GM23248 (cell line): Measurements from ENCODE around the gene BCAP29. TPM values are rescaled to one million over a fixed set of nuclear protein-coding genes. Genes with fewer than 3 reads are reported as not detected.
A peak's percentile ranks its signal among the peaks of the same experiment; 100 is the strongest.
"Not testable (repeated sequence)": the region's sequence is repeated elsewhere in the genome, so short reads cannot be mapped to it uniquely, and the experiment has no call there.

ENCODE experiments used
- DNase-seq: peaks from one replicate; pipeline ENCODE4 v3.0.0-alpha.2; 2015
- H2AFZ ChIP-seq: fragments of 200-600 bp; sonication (generic); 2 replicates; pipeline ENCODE4 v1.6.1; 2016; ENCODE audit warnings: antibody characterized with exemption
- H3F3A ChIP-seq: fragments of 200-600 bp; sonication (generic); 2 replicates; pipeline ENCODE4 v1.6.1; 2016; ENCODE audit warnings: mild to moderate bottlenecking, antibody characterized with exemption, mixed run types; ENCODE audit not compliant: insufficient read depth
- H3K27ac ChIP-seq: fragments of 200-600 bp; sonication (generic); 2 replicates; pipeline ENCODE4 v1.5.1; 2016; ENCODE audit warnings: mild to moderate bottlenecking
- H3K27me3 ChIP-seq: fragments of 200-600 bp; sonication (generic); replicated peaks from 2 replicates; pipeline ENCODE4 v1.6.1; 2016; ENCODE audit warnings: mild to moderate bottlenecking; ENCODE audit not compliant: insufficient read depth
- H3K36me3 ChIP-seq: fragments of 200-600 bp; sonication (generic); 2 replicates; pipeline ENCODE4 v1.6.1; 2016; ENCODE audit warnings: low read depth, mild to moderate bottlenecking
- H3K4me1 ChIP-seq: fragments of 200-600 bp; sonication (generic); 2 replicates; pipeline ENCODE4 v1.6.1; 2016; ENCODE audit warnings: mild to moderate bottlenecking; ENCODE audit not compliant: insufficient read depth
- H3K4me2 ChIP-seq: fragments of 200-600 bp; sonication (generic); one replicate; pipeline ENCODE4 v1.6.1; 2016; ENCODE audit warnings: mild to moderate bottlenecking; ENCODE audit not compliant: unreplicated experiment
- H3K4me3 ChIP-seq: fragments of 200-600 bp; sonication (generic); 2 replicates; pipeline ENCODE4 v1.5.1; 2016; ENCODE audit warnings: mild to moderate bottlenecking
- H3K79me2 ChIP-seq: fragments of 200-600 bp; sonication (generic); 2 replicates; pipeline ENCODE4 v1.6.1; 2016; ENCODE audit warnings: mild to moderate bottlenecking; ENCODE audit not compliant: insufficient read depth
- H3K9ac ChIP-seq: fragments of 200-600 bp; sonication (generic); 2 replicates; pipeline ENCODE4 v1.6.1; 2016; ENCODE audit warnings: mild to moderate bottlenecking
- H3K9me2 ChIP-seq: fragments of 200-600 bp; sonication (generic); 2 replicates; pipeline ENCODE4 v1.6.1; 2016; ENCODE audit warnings: mixed run types, mild to moderate bottlenecking, moderate library complexity; ENCODE audit not compliant: insufficient read depth
- H3K9me3 ChIP-seq: fragments of 200-600 bp; sonication (generic); one replicate; pipeline ENCODE4 v1.6.1; 2017; ENCODE audit warnings: low read depth
- H4K20me1 ChIP-seq: fragments of 200-600 bp; sonication (generic); 2 replicates; pipeline ENCODE4 v1.6.0; 2016; ENCODE audit not compliant: insufficient read depth
- EZH2 ChIP-seq: fragments of 200-600 bp; sonication (generic); IDR thresholded peaks from 2 replicates; pipeline ENCODE4 v1.6.1; 2018; ENCODE audit warnings: antibody characterized with exemption, mild to moderate bottlenecking; ENCODE audit not compliant: insufficient read depth, poor library complexity, severe bottlenecking
- EZH2phosphoT487 ChIP-seq: fragments of 200-600 bp; sonication (generic); IDR thresholded peaks from 2 replicates; pipeline ENCODE4 v1.6.1; 2018; ENCODE audit warnings: antibody characterized with exemption, moderate library complexity, mild to moderate bottlenecking, low read depth; ENCODE audit not compliant: insufficient read depth
- WGBS, 2 experiments: methylation state at CpG; one replicate each; pipeline ENCODE4 v1.1.6; 2015 to 2017; ENCODE audit warnings: low lambda C conversion rate in 2 of 2, low coverage in 1 of 2; ENCODE audit errors: missing lambda C conversion rate in 2 of 2; 5-methylcytosine and 5-hydroxymethylcytosine counted together
- in situ Hi-C: fragments of 300-500 bp; cut with MboI; formaldehyde crosslinking; loops from 2 replicates; pipeline ENCODE4 v1.15.0; 2020
- polyA plus RNA-seq: library from polyadenylated mRNA; unstranded; fragments of >200 nt; fragmentation: Nextera tagmentation; extraction: Ambion mirVana; gene quantifications from 2 replicates; pipeline ENCODE4 v1.2.1, GENCODE V29; 2016
- total RNA-seq: library from RNA; depleted of rRNA; stranded (reverse); fragments of >200 nt; shearing (Covaris generic); gene quantifications from 2 replicates; pipeline ENCODE4 v1.2.3, GENCODE V29; 2014

The BCAP29 gene
- total and polyA plus RNA-seq, 2 experiments from 2014 or later, result 106 to 138 TPM

- in situ Hi-C loops, result no loop called here
- H3F3A ChIP-seq, result peaks cover 1% of the 10 kb centered on the region
- no peaks in the 10 kb centered on the region for H4K20me1 ChIP-seq
- no peak overlapping the region for H3K4me2 ChIP-seq
- H3K27ac ChIP-seq, result no peak overlapping the region
- H3K36me3 ChIP-seq, result no peaks in the 10 kb centered on the region
- no peaks in the 10 kb centered on the region for H3K27me3 ChIP-seq
- no peaks in the 10 kb centered on the region for H3K9me3 ChIP-seq
- 91 to 100% methylated on average over 1 of the region's 1 CpG for WGBS, 2 experiments
- peaks cover 10% of the 10 kb centered on the region for H3K4me1 ChIP-seq
- no peaks in the 10 kb centered on the region for H3K9me2 ChIP-seq
- H2AFZ ChIP-seq, result no peak overlapping the region
- H3K79me2 ChIP-seq, result no peaks in the 10 kb centered on the region
- H3K9ac ChIP-seq, result no peak overlapping the region
- no peak for DNase-seq
- TF ChIP-seq EZH2phosphoT487, result no peak
- no peak for TF ChIP-seq EZH2
- no peak overlapping the region for H3K4me3 ChIP-seq
These were observed 58.5 kb downstream of the BCAP29 start for GRCh38 chr7:107638594-107638993.

DNA sequence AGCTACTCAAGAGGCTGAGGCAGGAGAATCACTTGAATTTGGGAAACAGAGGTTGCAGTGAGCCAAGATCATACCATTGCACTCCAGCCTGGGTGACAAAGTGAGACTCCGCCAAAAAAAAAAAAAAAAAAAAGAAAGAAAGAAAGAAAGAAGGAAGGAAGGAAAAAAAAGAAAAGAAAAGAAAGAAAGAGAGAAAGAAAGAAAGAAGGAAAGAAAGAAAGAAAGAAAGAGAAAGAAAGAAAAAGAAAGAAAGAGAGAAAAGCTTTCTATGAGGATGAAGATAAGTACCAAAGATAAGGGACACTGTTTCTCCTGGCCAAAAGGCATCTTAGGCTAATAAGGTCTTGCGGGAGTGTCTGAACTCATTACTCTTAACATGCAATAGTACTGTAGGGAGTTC is 59.0 kb downstream of the BCAP29 start:
- H3K36me3 ChIP-seq, H3K4me2 ChIP-seq, H4K20me1 ChIP-seq, H3F3A ChIP-seq, H3K79me2 ChIP-seq, H3K9me2 ChIP-seq, H3K9ac ChIP-seq, H2AFZ ChIP-seq, DNase-seq, H3K27ac ChIP-seq, H3K4me3 ChIP-seq, H3K27me3 ChIP-seq, H3K9me3 ChIP-seq, in situ Hi-C loops: not testable (repeated sequence)
- peaks cover 15% of the 10 kb centered on the region for H3K4me1 ChIP-seq
- WGBS, 2 experiments, result 63 to 98% methylated on average over 2 of the region's 2 CpGs

GRCh38 chr7:107641676-107642075 is 61.6 kb downstream of the BCAP29 start:
- H3K27me3 ChIP-seq, result no peaks in the 10 kb centered on the region
- DNase-seq, result no peak
- WGBS, 2 experiments, result 100% methylated on average over 1 of the region's 1 CpG
- peaks cover 25% of the 10 kb centered on the region for H3K4me1 ChIP-seq
- no peak overlapping the region for H3K27ac ChIP-seq
- no peak for TF ChIP-seq EZH2
- no peak for TF ChIP-seq EZH2phosphoT487
- peaks cover 15% of the 10 kb centered on the region for H3F3A ChIP-seq
- in situ Hi-C loops, result no loop called here
- H3K9me2 ChIP-seq, result no peaks in the 10 kb centered on the region
- no peak overlapping the region for H3K4me2 ChIP-seq
- H3K79me2 ChIP-seq, result no peaks in the 10 kb centered on the region
- H3K36me3 ChIP-seq, result no peaks in the 10 kb centered on the region
- no peaks in the 10 kb centered on the region for H3K9me3 ChIP-seq
- H2AFZ ChIP-seq, result no peak overlapping the region
- no peaks in the 10 kb centered on the region for H4K20me1 ChIP-seq
- H3K9ac ChIP-seq, result no peak overlapping the region
- H3K4me3 ChIP-seq, result no peak overlapping the region

DNA sequence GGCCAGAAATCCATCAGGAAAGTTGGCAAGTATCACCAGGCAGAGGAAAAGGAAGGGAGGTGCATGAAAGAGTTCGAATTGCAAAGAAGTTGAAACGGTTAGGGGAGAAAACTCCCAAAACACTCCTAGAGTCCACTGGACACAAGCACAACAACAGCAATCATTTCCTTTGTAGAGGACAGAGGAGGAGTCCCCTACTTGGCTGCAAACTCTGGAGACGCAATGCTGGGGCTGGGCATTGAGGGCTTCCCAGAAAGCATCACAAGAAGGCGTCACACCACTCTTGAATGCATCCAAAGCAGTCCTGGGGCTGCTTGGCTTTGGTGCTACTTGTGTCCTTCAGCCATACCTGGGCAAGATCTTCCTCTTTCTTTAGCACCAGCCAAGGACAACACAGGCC is 62.5 kb downstream of the BCAP29 start:
- Histone ChIP-seq H3K79me2 (no peaks in the 10 kb centered on the region), H3K27me3 (no peaks in the 10 kb centered on the region), H3K9me2 (no peaks in the 10 kb centered on the region), H3K36me3 (no peaks in the 10 kb centered on the region), H3K4me1 (peaks cover 25% of the 10 kb centered on the region), H4K20me1 (no peaks in the 10 kb centered on the region), H3K4me2 (no peak overlapping the region), H3F3A (peaks cover 15% of the 10 kb centered on the region), H3K27ac (no peak overlapping the region), H3K4me3 (no peak overlapping the region), H2AFZ (no peak overlapping the region), H3K9me3 (no peaks in the 10 kb centered on the region), H3K9ac (no peak overlapping the region)
- WGBS, 2 experiments, result 99 to 100% methylated on average over 4 of the region's 4 CpGs
- TF ChIP-seq EZH2 (no peak), EZH2phosphoT487 (no peak)
- in situ Hi-C loops, result no loop called here
- no peak for DNase-seq

DNA sequence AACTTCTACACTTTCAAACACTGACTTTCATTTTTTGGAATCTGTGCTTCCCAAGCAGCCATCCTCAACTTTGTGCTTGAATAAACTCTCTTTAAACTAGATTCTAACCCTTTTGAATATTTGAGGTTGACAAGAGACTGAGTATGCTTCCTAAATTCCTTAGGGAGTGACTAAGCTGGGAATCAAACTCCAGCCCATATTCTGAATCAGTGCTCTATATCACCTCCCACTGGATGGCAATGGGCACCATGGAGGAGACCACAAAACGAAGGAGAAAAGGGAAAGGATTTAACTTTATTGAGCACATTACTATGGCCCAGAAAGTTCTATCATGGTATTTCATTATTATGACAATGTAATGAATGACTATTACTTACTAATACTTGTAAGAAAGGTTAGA is 63.4 kb downstream of the BCAP29 start:
- Histone ChIP-seq H3K9me3 (no peaks in the 10 kb centered on the region), H3K9ac (no peak overlapping the region), H2AFZ (no peak overlapping the region), H3K27me3 (no peaks in the 10 kb centered on the region), H3K36me3 (no peaks in the 10 kb centered on the region), H3K79me2 (no peaks in the 10 kb centered on the region), H3F3A (peaks cover 15% of the 10 kb centered on the region), H3K9me2 (no peaks in the 10 kb centered on the region), H3K4me2 (peak overlapping the region; percentile 49), H3K4me3 (no peak overlapping the region), H4K20me1 (no peaks in the 10 kb centered on the region), H3K4me1 (peaks cover 25% of the 10 kb centered on the region), H3K27ac (peak overlapping the region; percentile 24; the same call in 1 of the 2 replicates)
- in situ Hi-C loops, result no loop called here
- no peak for TF ChIP-seq EZH2
- no peak for TF ChIP-seq EZH2phosphoT487
- WGBS, 2 experiments, result 41 to 43% methylated on average over 1 of the region's 1 CpG
- DNase-seq, result peak; percentile 82
